OCI-LY1 (cell line): ENCODE measurements around the gene CASD1.

ENCODE experiments used
- EZH2 ChIP-seq: fragments of 200-600 bp; sonication (generic), shearing (Covaris generic); IDR thresholded peaks from 2 replicates; pipeline ENCODE4 v1.8.0; 2017; ENCODE audit warnings: borderline replicate concordance, mixed run types, mild to moderate bottlenecking, antibody characterized with exemption, low read length, moderate library complexity, mixed read lengths
- TF ChIP-seq, protein P1 (sequence below): fragments of 200-600 bp; sonication (generic), shearing (Covaris generic); IDR thresholded peaks from 2 replicates; pipeline ENCODE4 v1.5.1; 2017; ENCODE audit warnings: mild to moderate bottlenecking, antibody characterized with exemption, low read length, moderate library complexity, mixed read lengths

GRCh38 chr7:94530109-94530508, 20.5 kb downstream of the CASD1 start:
- TF ChIP-seq, protein P1, sequence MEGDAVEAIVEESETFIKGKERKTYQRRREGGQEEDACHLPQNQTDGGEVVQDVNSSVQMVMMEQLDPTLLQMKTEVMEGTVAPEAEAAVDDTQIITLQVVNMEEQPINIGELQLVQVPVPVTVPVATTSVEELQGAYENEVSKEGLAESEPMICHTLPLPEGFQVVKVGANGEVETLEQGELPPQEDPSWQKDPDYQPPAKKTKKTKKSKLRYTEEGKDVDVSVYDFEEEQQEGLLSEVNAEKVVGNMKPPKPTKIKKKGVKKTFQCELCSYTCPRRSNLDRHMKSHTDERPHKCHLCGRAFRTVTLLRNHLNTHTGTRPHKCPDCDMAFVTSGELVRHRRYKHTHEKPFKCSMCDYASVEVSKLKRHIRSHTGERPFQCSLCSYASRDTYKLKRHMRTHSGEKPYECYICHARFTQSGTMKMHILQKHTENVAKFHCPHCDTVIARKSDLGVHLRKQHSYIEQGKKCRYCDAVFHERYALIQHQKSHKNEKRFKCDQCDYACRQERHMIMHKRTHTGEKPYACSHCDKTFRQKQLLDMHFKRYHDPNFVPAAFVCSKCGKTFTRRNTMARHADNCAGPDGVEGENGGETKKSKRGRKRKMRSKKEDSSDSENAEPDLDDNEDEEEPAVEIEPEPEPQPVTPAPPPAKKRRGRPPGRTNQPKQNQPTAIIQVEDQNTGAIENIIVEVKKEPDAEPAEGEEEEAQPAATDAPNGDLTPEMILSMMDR, result no peak
- no peak for TF ChIP-seq EZH2
